Neural cell (in vitro differentiated cells): Measurements from ENCODE around the gene LRP2. TPM values are rescaled to one million over a fixed set of nuclear protein-coding genes. Genes with fewer than 3 reads are reported as not detected.

Experiments
- H2AFZ ChIP-seq: fragments of 200-600, 300-800 bp; sonication (generic), shearing (Covaris generic); 2 replicates; pipeline ENCODE4 v1.6.0; 2014; ENCODE audit warnings: low read depth, mild to moderate bottlenecking, antibody characterized with exemption, low read length, moderate library complexity
- H3F3A ChIP-seq: fragments of 200-600 bp; shearing (Covaris generic); 2 replicates; pipeline ENCODE4 v1.6.1; 2016; ENCODE audit warnings: mild to moderate bottlenecking, moderate library complexity, mixed read lengths, antibody characterized with exemption, low read length; ENCODE audit not compliant: insufficient read depth, poor library complexity, severe bottlenecking
- H3K27ac ChIP-seq: fragments of 200-600, 300-800 bp; sonication (generic), shearing (Covaris generic); 2 replicates; pipeline ENCODE4 v1.5.1; 2014; ENCODE audit warnings: mild to moderate bottlenecking, low read length, moderate library complexity
- H3K27me3 ChIP-seq: fragments of 300-800, 200-600 bp; sonication (generic), shearing (Covaris generic); 2 replicates; pipeline ENCODE4 v1.6.0; 2014; ENCODE audit warnings: mild to moderate bottlenecking, low read depth, low read length, moderate library complexity; ENCODE audit not compliant: insufficient read depth
- H3K36me3 ChIP-seq: fragments of 300-800, 200-600 bp; sonication (generic), shearing (Covaris generic); 2 replicates; pipeline ENCODE4 v1.5.1; 2014; ENCODE audit warnings: mild to moderate bottlenecking, antibody characterized with exemption, low read length, moderate library complexity; ENCODE audit not compliant: insufficient read depth
- H3K4me2 ChIP-seq: fragments of 300-800, 200-600 bp; sonication (generic), shearing (Covaris generic); 2 replicates; pipeline ENCODE4 v1.6.0; 2014; ENCODE audit warnings: mild to moderate bottlenecking, low read length
- H3K4me3 ChIP-seq: fragments of 300-800, 200-600 bp; sonication (generic), shearing (Covaris generic); 2 replicates; pipeline ENCODE4 v1.5.1; 2014; ENCODE audit warnings: mild to moderate bottlenecking, low read length, moderate library complexity
- H3K79me2 ChIP-seq: fragments of 200-600 bp; shearing (Covaris generic); replicated peaks from 2 replicates; pipeline ENCODE4 v1.6.0; 2014; ENCODE audit warnings: mild to moderate bottlenecking, low read length, moderate library complexity; ENCODE audit not compliant: insufficient read depth
- H3K9ac ChIP-seq: fragments of 300-800, 200-600 bp; sonication (generic), shearing (Covaris generic); 2 replicates; pipeline ENCODE4 v1.6.1; 2016; ENCODE audit warnings: mild to moderate bottlenecking, low read length, mixed read lengths
- H3K9me2 ChIP-seq: fragments of 200-600 bp; shearing (Covaris generic); 2 replicates; pipeline ENCODE4 v1.6.1; 2016; ENCODE audit warnings: mild to moderate bottlenecking, low read length, mixed read lengths; ENCODE audit not compliant: insufficient read depth
- H3K9me3 ChIP-seq: fragments of 200-600, 300-800 bp; sonication (generic), shearing (Covaris generic); 2 replicates; pipeline ENCODE4 v1.6.1; 2016; ENCODE audit warnings: mild to moderate bottlenecking, mixed run types, low read length, moderate library complexity, mixed read lengths
- H4K20me1 ChIP-seq: fragments of 200-600 bp; shearing (Covaris generic); 2 replicates; pipeline ENCODE4 v1.6.1; 2016; ENCODE audit warnings: mild to moderate bottlenecking, mixed run types; ENCODE audit not compliant: insufficient read depth
- CTCF ChIP-seq: fragments of 450-650 bp; IDR thresholded peaks from 2 replicates; pipeline ENCODE4 v1.5.1; 2014; ENCODE audit warnings: antibody characterized with exemption, mild to moderate bottlenecking, moderate library complexity; ENCODE audit not compliant: poor library complexity, severe bottlenecking
- EP300 ChIP-seq: fragments of 450-650 bp; conservative IDR thresholded peaks from 2 replicates; pipeline ENCODE4 v1.6.1; 2014; ENCODE audit warnings: antibody characterized with exemption, mild to moderate bottlenecking, moderate library complexity; ENCODE audit not compliant: poor library complexity, severe bottlenecking
- EZH2 ChIP-seq: fragments of 200-600, 300-800 bp; shearing (Covaris generic), sonication (generic); IDR thresholded peaks from 2 replicates; pipeline ENCODE4 v1.6.1; 2014; ENCODE audit warnings: antibody characterized with exemption, low read length, borderline replicate concordance, mild to moderate bottlenecking; ENCODE audit not compliant: insufficient read depth, poor library complexity, severe bottlenecking
- MXI1 ChIP-seq: fragments of 450-650 bp; conservative IDR thresholded peaks from 2 replicates; pipeline ENCODE4 v1.6.1; 2014; ENCODE audit warnings: antibody characterized with exemption, mild to moderate bottlenecking; ENCODE audit not compliant: poor library complexity, severe bottlenecking
- POLR2AphosphoS5 ChIP-seq: IDR thresholded peaks from 2 replicates; pipeline ENCODE4 v1.6.1; 2012
- RAD21 ChIP-seq: fragments of 450-650 bp; conservative IDR thresholded peaks from 2 replicates; pipeline ENCODE4 v1.6.1; 2014; ENCODE audit warnings: antibody characterized with exemption, mild to moderate bottlenecking, moderate library complexity
- REST ChIP-seq: IDR thresholded peaks from 2 replicates; pipeline ENCODE4 v1.6.1; 2012; ENCODE audit warnings: borderline replicate concordance
- SMC3 ChIP-seq: fragments of 450-650 bp; conservative IDR thresholded peaks from 2 replicates; pipeline ENCODE4 v1.6.1; 2014; ENCODE audit warnings: antibody characterized with exemption, mild to moderate bottlenecking, moderate library complexity; ENCODE audit not compliant: poor library complexity
- TAF1 ChIP-seq: IDR thresholded peaks from 2 replicates; pipeline ENCODE4 v1.6.1; 2012; ENCODE audit warnings: low read depth
- polyA plus RNA-seq: library from polyadenylated mRNA; depleted of rRNA; stranded (reverse); fragments of >200 nt; gene quantifications from 2 replicates; pipeline ENCODE4 v1.2.3, GENCODE V29; 2014

LRP2 gene
- polyA plus RNA-seq, 1 donor from 2014 or later = 1.8 TPM

- Histone ChIP-seq H3K9me2 (no peaks in the 10 kb centered on the region), H3K27me3 (no peaks in the 10 kb centered on the region), H3K79me2 (no peaks in the 10 kb centered on the region), H2AFZ (no peak overlapping the region), H3K9me3 (no peaks in the 10 kb centered on the region), H4K20me1 (no peaks in the 10 kb centered on the region), H3K4me3 (no peak overlapping the region), H3F3A (no peaks in the 10 kb centered on the region), H3K27ac (no peak overlapping the region), H3K4me2 (no peak overlapping the region), H3K36me3 (no peaks in the 10 kb centered on the region), H3K9ac (no peak overlapping the region)
- TF ChIP-seq POLR2AphosphoS5 (no peak), REST (no peak), MXI1 (no peak), TAF1 (no peak), EP300 (no peak), RAD21 (no peak), CTCF (no peak), SMC3 (no peak), EZH2 (no peak)
These were observed 218.3 kb downstream of the LRP2 start for GRCh38 chr2:169143998-169144397.

- Histone ChIP-seq H3K9me3 (no peaks in the 10 kb centered on the region), H3K27me3 (no peaks in the 10 kb centered on the region), H3K36me3 (no peaks in the 10 kb centered on the region), H3K79me2 (no peaks in the 10 kb centered on the region), H4K20me1 (no peaks in the 10 kb centered on the region), H3K9me2 (no peaks in the 10 kb centered on the region), H3F3A (no peaks in the 10 kb centered on the region), H3K4me2 (no peak overlapping the region), H3K4me3 (no peak overlapping the region), H3K27ac (no peak overlapping the region), H2AFZ (no peak overlapping the region), H3K9ac (no peak overlapping the region)
- TF ChIP-seq CTCF (peak; percentile 44), EZH2 (no peak), SMC3 (peak; percentile 32)
These were observed 220.5 kb downstream of the LRP2 start for GRCh38 chr2:169141713-169142352.
